HFFc6 (cell line): ENCODE measurements around the gene TBL2. TPM values are rescaled to one million over a fixed set of nuclear protein-coding genes. Genes with fewer than 3 reads are reported as not detected.
A peak's percentile ranks its signal among the peaks of the same experiment; 100 is the strongest.

Source experiments
- DNase-seq: peaks from one replicate; pipeline ENCODE4 v3.0.0-alpha.2; 2018
- H3K27ac Mint-ChIP-seq: 2 replicates; pipeline ENCODE4 v1.8.0; 2020; ENCODE audit warnings: mild to moderate bottlenecking, mixed read lengths
- H3K27me3 Mint-ChIP-seq: 2 replicates; pipeline ENCODE4 v1.8.0; 2021; ENCODE audit warnings: mild to moderate bottlenecking, moderate library complexity, mixed read lengths; ENCODE audit not compliant: insufficient read depth
- H3K36me3 Mint-ChIP-seq: 2 replicates; pipeline ENCODE4 v1.8.0; 2021; ENCODE audit warnings: low read depth, mixed read lengths
- H3K4me1 Mint-ChIP-seq: 2 replicates; pipeline ENCODE4 v1.8.0; 2020; ENCODE audit warnings: low read depth, mixed read lengths
- H3K4me3 Mint-ChIP-seq: 2 replicates; pipeline ENCODE4 v1.8.0; 2020; ENCODE audit warnings: mild to moderate bottlenecking, moderate library complexity, mixed read lengths
- H3K9me3 Mint-ChIP-seq: 2 replicates; pipeline ENCODE4 v1.8.0; 2020; ENCODE audit warnings: mild to moderate bottlenecking, mixed read lengths
- CTCF ChIP-seq: fragments of 200-600 bp; sonication (generic); IDR thresholded peaks from 2 replicates; pipeline ENCODE4 v1.5.0; 2021; ENCODE audit warnings: antibody characterized with exemption, mild to moderate bottlenecking
- long read RNA-seq: library from polyadenylated mRNA; unstranded; transcript quantifications from one replicate; pipeline ENCODE4 v2.0.0, GENCODE V29; 2019
- total RNA-seq, 6 experiments: library from RNA; stranded (reverse); fragmentation: NEBNext Ultra II Directional; extraction: Animal tissue kit (Norgen Biotek cat#: 25700); gene quantifications; 2 replicates in 1 of 6; 3 replicates in 5 of 6; pipeline ENCODE4 v1.2.3, GENCODE V29; 2021

TBL2 gene
- 10 to 100 TPM; 34.3 to 48.1 (median 38.8) TPM for total RNA-seq
- long read RNA-seq, full-length matches to known transcripts = 66 of 79 reads
- long read RNA-seq, partial matches to known transcripts = 4 of 79 reads
- long read RNA-seq, other reads (novel, unspliced or antisense) = 9 of 79 reads

GRCh38 chr7:73578342-73579128 is at the start of gene TBL2:
Gene TBL2 (minus strand): TSS chr7:73578579. CDS start chr7:73578549, 30 bp downstream.
- Mint-ChIP-seq H3K27me3 (peaks cover 3% of the 10 kb centered on the region), H3K4me3 (peak within 1 kb of the TSS; percentile 95), H3K36me3 (peaks cover 21% of the 10 kb centered on the region), H3K4me1 (peaks cover 19% of the 10 kb centered on the region), H3K9me3 (no peaks in the 10 kb centered on the region; the same call in 1 of the 2 replicates), H3K27ac (peak within 1 kb of the TSS; percentile 93)
- peak; percentile 96 for DNase-seq
- peak; percentile 42 for TF ChIP-seq CTCF

GRCh38 chr7:73626814-73627213 is 48.4 kb upstream of the TBL2 start:
- H3K36me3 Mint-ChIP-seq = no peaks in the 10 kb centered on the region
- DNase-seq = peak; percentile 7
- H3K4me3 Mint-ChIP-seq = no peak overlapping the region
- peaks cover 49% of the 10 kb centered on the region for H3K27me3 Mint-ChIP-seq
- H3K9me3 Mint-ChIP-seq = no peaks in the 10 kb centered on the region
- H3K27ac Mint-ChIP-seq = no peak overlapping the region
- H3K4me1 Mint-ChIP-seq = no peaks in the 10 kb centered on the region; the same call in none of the 2 replicates
- TF ChIP-seq CTCF = peak; percentile 21; the same call in 1 of the 2 replicates

- no peak overlapping the region for H3K4me3 Mint-ChIP-seq
- H3K9me3 Mint-ChIP-seq = no peaks in the 10 kb centered on the region
- no peaks in the 10 kb centered on the region for H3K36me3 Mint-ChIP-seq
- peaks cover 46% of the 10 kb centered on the region for H3K27me3 Mint-ChIP-seq
- H3K27ac Mint-ChIP-seq = no peak overlapping the region
- no peak for TF ChIP-seq CTCF
- H3K4me1 Mint-ChIP-seq = no peaks in the 10 kb centered on the region; the same call in none of the 2 replicates
- no peak for DNase-seq
Observed at GRCh38 chr7:73625276-73625675, 46.9 kb upstream of the TBL2 start.

GRCh38 chr7:73624669-73625001 is 46.3 kb upstream of the TBL2 start:
- H3K9me3 Mint-ChIP-seq = no peaks in the 10 kb centered on the region
- no peak overlapping the region for H3K4me3 Mint-ChIP-seq
- H3K27ac Mint-ChIP-seq = no peak overlapping the region
- no peaks in the 10 kb centered on the region; the same call in none of the 2 replicates for H3K4me1 Mint-ChIP-seq
- no peak for TF ChIP-seq CTCF
- no peak for DNase-seq
- no peaks in the 10 kb centered on the region for H3K36me3 Mint-ChIP-seq
- peaks cover 46% of the 10 kb centered on the region for H3K27me3 Mint-ChIP-seq

GRCh38 chr7:73623798-73624668 is 45.7 kb upstream of the TBL2 start, which contains the start of gene MLXIPL:
Gene MLXIPL (minus strand): TSS chr7:73624522. CDS start chr7:73624492, 30 bp downstream.
- TF ChIP-seq CTCF = no peak
- H3K36me3 Mint-ChIP-seq = no peaks in the 10 kb centered on the region
- no peak within 1 kb of the TSS for H3K27ac Mint-ChIP-seq
- peaks cover 44% of the 10 kb centered on the region for H3K27me3 Mint-ChIP-seq
- no peaks in the 10 kb centered on the region for H3K9me3 Mint-ChIP-seq
- no peak within 1 kb of the TSS for H3K4me3 Mint-ChIP-seq
- no peaks in the 10 kb centered on the region; the same call in none of the 2 replicates for H3K4me1 Mint-ChIP-seq
- DNase-seq = no peak
